Uterus (tissue), 2 donors: ENCODE results near the gene PPARG.

ENCODE experiments used
- CTCF ChIP-seq, 4 experiments: fragments of 200-600 bp in 2 of 4; fragments of 450-650 bp in 2 of 4; sonication (generic) in 2 of 4; IDR thresholded peaks; one replicate each; pipeline ENCODE4 v1.5.1; 2016 to 2019; ENCODE audit warnings: antibody characterized with exemption in 4 of 4, mild to moderate bottlenecking in 2 of 4, moderate library complexity in 1 of 4
- POLR2A ChIP-seq, 2 donors: fragments of 450-650 bp; IDR thresholded peaks; one replicate each; pipeline ENCODE4 v1.6.1; 2016; ENCODE audit warnings: antibody characterized with exemption in 2 of 2, mild to moderate bottlenecking in 1 of 2, moderate library complexity in 1 of 2

GRCh38 chr3:12356175-12356574 lies 67.3 kb downstream of the PPARG start:
- TF ChIP-seq CTCF (IDR thresholded peaks at IDR 0.05) (no peak), POLR2A (IDR thresholded peaks at IDR 0.05) (no peak)
